SK-N-SH (cell line): ENCODE measurements around the gene TBC1D1.

ENCODE experiments used
- CTCF ChIP-seq: fragments of 200-600 bp; sonication (generic); IDR thresholded peaks from 2 replicates; pipeline ENCODE4 v1.6.1; 2017; ENCODE audit warnings: antibody characterized with exemption, mild to moderate bottlenecking, moderate library complexity
- EZH2phosphoT487 ChIP-seq: fragments of 200-600 bp; sonication (generic); IDR thresholded peaks from 2 replicates; pipeline ENCODE4 v1.6.1; 2017; ENCODE audit warnings: low read depth, mixed run types, mild to moderate bottlenecking, antibody characterized with exemption, moderate library complexity, borderline replicate concordance
- JUND ChIP-seq: IDR thresholded peaks from 2 replicates; pipeline ENCODE4 v1.4.0; 2012
- MXI1 ChIP-seq: IDR thresholded peaks from 2 replicates; pipeline ENCODE4 v1.6.1; 2012; ENCODE audit warnings: mild to moderate bottlenecking, low read depth, low read length, improper control_type of control experiment
- PBX3 ChIP-seq: IDR thresholded peaks from 2 replicates; pipeline ENCODE4; 2012
- RAD21 ChIP-seq: IDR thresholded peaks from 2 replicates; pipeline ENCODE4 v1.6.1; 2012; ENCODE audit warnings: mild to moderate bottlenecking, low read length
- RCOR1 ChIP-seq: fragments of 150-350 bp; IDR thresholded peaks from 2 replicates; pipeline ENCODE4 v1.6.1; 2017; ENCODE audit warnings: antibody characterized with exemption, low read length
- USF1 ChIP-seq: IDR thresholded peaks from 2 replicates; pipeline ENCODE4 v1.4.0; 2012; ENCODE audit warnings: low read depth, borderline replicate concordance
- USF2 ChIP-seq: fragments of 150-350 bp; IDR thresholded peaks from 2 replicates; pipeline ENCODE4 v1.6.1; 2017; ENCODE audit warnings: antibody characterized with exemption, low read length, low read depth, borderline replicate concordance
- YY1 ChIP-seq: IDR thresholded peaks from 2 replicates; pipeline ENCODE4 v1.4.0; 2012; ENCODE audit warnings: low read depth, mild to moderate bottlenecking

GRCh38 chr4:37903901-37904300 is 13.0 kb downstream of the TBC1D1 start:
- TF ChIP-seq CTCF, result no peak
- TF ChIP-seq USF1, result no peak
- no peak for TF ChIP-seq RAD21
- TF ChIP-seq RCOR1, result no peak
- no peak for TF ChIP-seq PBX3
- no peak for TF ChIP-seq JUND
- TF ChIP-seq EZH2phosphoT487, result no peak
- no peak for TF ChIP-seq MXI1
- no peak for TF ChIP-seq USF2
- TF ChIP-seq YY1, result no peak
